ENCODE results near the gene XYLT1. TPM values are rescaled to one million over a fixed set of nuclear protein-coding genes. Genes with fewer than 3 reads are reported as not detected.

XYLT1 gene
- total and polyA plus RNA-seq, 2 of the 8 experiments (the other 6 are each of a cell fraction or from before 2014, with no cell fraction given) = 6.6 to 25.4 TPM

DNA sequence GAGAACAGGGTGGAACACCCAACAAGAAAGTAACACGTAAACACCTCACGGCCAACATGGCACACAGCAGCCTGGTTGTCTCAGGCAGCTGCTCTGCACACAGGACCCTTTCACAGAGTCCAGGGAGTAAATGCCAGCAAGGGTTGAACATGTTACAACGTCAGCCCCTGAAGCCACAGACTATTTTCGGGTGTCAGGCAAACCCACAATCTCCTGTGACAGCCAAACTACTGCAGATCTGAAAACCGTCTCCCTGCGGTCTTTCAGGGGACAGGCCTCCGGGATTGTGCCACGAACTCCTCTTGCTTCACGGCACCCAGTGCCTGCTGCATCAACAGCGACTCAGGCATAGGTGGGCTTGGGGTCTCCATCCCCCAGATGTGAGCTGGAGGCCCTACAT, 127.7 kb downstream of the XYLT1 start:
- Histone ChIP-seq H2AFZ (ENCODE audit: low read length) (no peak overlapping the region), H2AK5ac (ENCODE audit: low read depth, low read length) (no peak overlapping the region), H3K18ac (ENCODE audit: extremely low read depth, low read length) (no peak overlapping the region), H4K8ac (ENCODE audit: extremely low read depth, insufficient read depth, low read length) (no peak overlapping the region), H3K9ac (replicated peaks in 1 of 4; ENCODE audit: extremely low read depth in 1 of 4, low read depth in 3 of 4, low read length in 3 of 4) (no peak overlapping the region), H3K27ac (ENCODE audit: low read depth, low read length) (no peak overlapping the region), H3K36me3 (ENCODE audit: control insufficient read depth in 2 of 4, insufficient read depth in 4 of 4, low read length in 3 of 4) (no peaks in the 10 kb centered on the region), H3K4me2 (ENCODE audit: insufficient read depth in 1 of 2, low read depth in 2 of 2, low read length in 2 of 2) (no peak overlapping the region), H3K9me3 (ENCODE audit: insufficient read depth in 2 of 2, low read depth in 1 of 2, low read length in 1 of 2) (no peaks in the 10 kb centered on the region), H3K27me3 (replicated peaks in 1 of 4; ENCODE audit: control insufficient read depth in 3 of 4, extremely low read depth in 1 of 4, insufficient read depth in 3 of 4, low read length in 3 of 4) (no peaks in the 10 kb centered on the region), H2BK12ac (ENCODE audit: low read depth, low read length) (no peak overlapping the region), H2BK15ac (ENCODE audit: low read length) (no peak overlapping the region), H4K91ac (replicated peaks; ENCODE audit: insufficient read length, low read length) (no peak overlapping the region), H3K4me1 (replicated peaks in 1 of 4; ENCODE audit: control insufficient read depth in 3 of 4, insufficient read depth in 4 of 4, low read length in 3 of 4) (no peaks in the 10 kb centered on the region; a peak in 1 of 7 replicates), H3K23ac (ENCODE audit: insufficient read length) (no peak overlapping the region), H3K14ac (ENCODE audit: insufficient read length) (no peak overlapping the region), H3K23me2 (ENCODE audit: low read depth, low read length) (peaks cover 3% of the 10 kb centered on the region; the same call in 1 of the 2 replicates), H3K56ac (replicated peaks; ENCODE audit: insufficient read length, low read depth, low read length) (no peak overlapping the region), H3K79me1 (ENCODE audit: low read depth, low read length) (peaks cover 5% of the 10 kb centered on the region), H4K5ac (ENCODE audit: insufficient read length, low read depth, low read length) (no peak overlapping the region), H3K4me3 (ENCODE audit: extremely low read depth in 1 of 4, insufficient read depth in 2 of 4, low read depth in 3 of 4, low read length in 4 of 4) (no peak overlapping the region), H4K20me1 (replicated peaks in 1 of 2; ENCODE audit: control insufficient read depth in 1 of 2, insufficient read depth in 2 of 2, low read length in 2 of 2) (peaks cover 0 to 2% of the 10 kb centered on the region in 2 experiments), H2BK120ac (replicated peaks; ENCODE audit: low read depth, low read length) (no peak overlapping the region), H2BK5ac (ENCODE audit: low read depth, low read length) (no peak overlapping the region), H3K4ac (replicated peaks; ENCODE audit: insufficient read length, low read depth, low read length) (no peak overlapping the region), H2BK20ac (ENCODE audit: low read length) (no peak overlapping the region), H3K79me2 (ENCODE audit: control insufficient read depth in 1 of 2, insufficient read depth in 2 of 2, low read length in 2 of 2) (peaks cover 0 to 4% of the 10 kb centered on the region in 2 experiments; a peak in 1 of 4 replicates)
- POLR2A ChIA-PET (ENCODE audit: partially characterized antibody) = no interaction called here
- CTCF ChIA-PET (ENCODE audit: partially characterized antibody) = interaction anchor here (0.6 to 1.7 kb wide), 3 partner anchors 23 to 93 kb away, joined by 3 to 4 read pairs (median 3); no protein-coding TSS in a partner anchor
- whole genome bisulfite sequencing, 2 experiments (ENCODE audit: extremely low coverage in 1 of 2, insufficient coverage in 1 of 2, insufficient read length in 1 of 2, insufficient replicate concordance in 2 of 2, low coverage in 1 of 2, low lambda C conversion rate in 2 of 2, missing lambda C conversion rate in 1 of 2) = 94% methylated on average over 10 of the region's 10 CpGs; no CpG with 5 or more reads in 1 of the 2 experiments
- FAIRE-seq = no peak
- no peak for DNase-seq (ENCODE audit: low read depth in 1 of 2, low spot score in 2 of 2)
- no peak for TF ChIP-seq RXRA (IDR thresholded peaks at IDR 0.05; ENCODE audit: insufficient read depth, low read depth, low read length)
- TF ChIP-seq POLR2A (IDR thresholded peaks at IDR 0.05; ENCODE audit: control extremely low read depth in 1 of 2, low read depth in 2 of 2, low read length in 2 of 2) = no peak
- TF ChIP-seq EZH2 (IDR thresholded peaks at IDR 0.05; ENCODE audit: low read depth, low read length, severe bottlenecking) = no peak
- TF ChIP-seq FOSL1 (IDR thresholded peaks at IDR 0.05; ENCODE audit: insufficient read depth, low read depth, low read length) = no peak
- TF ChIP-seq GABPA (IDR thresholded peaks at IDR 0.05; ENCODE audit: borderline replicate concordance, insufficient read depth, low read length) = no peak
- TF ChIP-seq TEAD4 (IDR thresholded peaks at IDR 0.05; ENCODE audit: low read depth, low read length) = no peak

Measured in H1 (cell line).